HCT116 (cell line): ENCODE measurements around the gene NIN. TPM values are rescaled to one million over a fixed set of nuclear protein-coding genes. Genes with fewer than 3 reads are reported as not detected.

Experiments used
- ATAC-seq: fragments of 200-7000 bp; cut with Tn5 transposase; 2 replicates; pipeline ENCODE4 v1.9.1; 2020; ENCODE audit warnings: mild to moderate bottlenecking, moderate library complexity
- BruUV-seq: library from RNA; stranded (reverse); fragments of 400-500 nt; replicated peaks from 2 replicates; lab custom pipeline; 2021; lab: Mats Ljungman, UMichigan
- CTCF ChIA-PET: fragments of 300-600 bp; sonication (Branson Sonifier 250); formaldehyde crosslinking; loops from one replicate; lab custom pipeline; 2021; ENCODE audit warnings: antibody characterized with exemption; lab: Charles Lee
- POLR2A ChIA-PET: fragments of 300-600, 350-600 bp; sonication (Branson Sonifier 250); formaldehyde crosslinking; loops from one replicate; lab custom pipeline; 2021; ENCODE audit warnings: antibody characterized with exemption; lab: Charles Lee
- RAD21 ChIA-PET, 2 experiments: fragments of 300-600 bp; sonication (Branson Sonifier 250); formaldehyde crosslinking; loops; one replicate each; lab custom pipeline; 2023; ENCODE audit warnings: low total read pairs in 2 of 2; ENCODE audit not compliant: uncharacterized antibody in 2 of 2, unreplicated experiment in 2 of 2, low non-redundant PET in 1 of 2; lab: Charles Lee
- DNase-seq: peaks from one replicate; pipeline ENCODE4 v3.0.0-alpha.2; 2010; ENCODE audit warnings: low read depth, low spot score
- H2AFZ ChIP-seq: fragments of 200-600 bp; shearing (Covaris generic), sonication (generic); 2 replicates; pipeline ENCODE4 v1.6.1; 2017; ENCODE audit warnings: low read depth, mixed run types, mixed read lengths, antibody characterized with exemption, low read length; ENCODE audit not compliant: poor library complexity, severe bottlenecking
- H3K27ac ChIP-seq: 2 replicates; pipeline ENCODE4 v1.5.1; 2012; ENCODE audit warnings: low read depth, low read length
- H3K27me3 ChIP-seq: fragments of 200-600 bp; sonication (generic); 2 replicates; pipeline ENCODE4 v1.6.1; 2016; ENCODE audit warnings: mixed run types, low read length, mixed read lengths; ENCODE audit not compliant: insufficient read depth
- H3K36me3 ChIP-seq, 2 experiments: fragments of 200-500 bp in 1 of 2; fragments of 200-600 bp in 1 of 2; sonication (Bioruptor generic) in 1 of 2; sonication (generic) in 1 of 2; 2 replicates each; pipeline versions ENCODE4 v1.5.1 to v1.6.1; 2014 to 2016; ENCODE audit warnings: low read length in 2 of 2, inconsistent platforms in 1 of 2, mixed read lengths in 1 of 2, mixed run types in 1 of 2; ENCODE audit not compliant: insufficient read depth in 2 of 2, control insufficient read depth in 1 of 2
- H3K4me1 ChIP-seq, 2 experiments: fragments of 200-600 bp in 1 of 2; sonication (generic) in 1 of 2; 2 replicates each; pipeline versions ENCODE4 v1.5.1 to v1.6.1; 2012 to 2017; ENCODE audit warnings: low read length in 2 of 2, inconsistent platforms in 1 of 2, mild to moderate bottlenecking in 1 of 2, mixed read lengths in 1 of 2, mixed run types in 1 of 2, moderate library complexity in 1 of 2; ENCODE audit not compliant: insufficient read depth in 2 of 2, control insufficient read depth in 1 of 2
- H3K4me2 ChIP-seq: fragments of 200-600 bp; sonication (generic); 2 replicates; pipeline ENCODE4 v1.6.1; 2017; ENCODE audit warnings: mixed run types, low read length, mixed read lengths
- H3K4me3 ChIP-seq, 2 experiments: fragments of 200-600 bp in 1 of 2; sonication (generic) in 1 of 2; replicated peaks in 1 of 2; 2 replicates each; pipeline ENCODE4 v1.5.1; 2011 to 2016; ENCODE audit warnings: low read length in 2 of 2, control low read depth in 1 of 2, low read depth in 1 of 2, mild to moderate bottlenecking in 1 of 2, mixed read lengths in 1 of 2, mixed run types in 1 of 2
- H3K79me2 ChIP-seq: fragments of 200-600 bp; sonication (generic); 2 replicates; pipeline ENCODE4 v1.6.1; 2017; ENCODE audit warnings: mild to moderate bottlenecking, mixed run types, low read length, moderate library complexity, mixed read lengths; ENCODE audit not compliant: insufficient read depth
- H3K9ac ChIP-seq: fragments of 200-600 bp; sonication (generic); 2 replicates; pipeline ENCODE4 v1.6.1; 2016; ENCODE audit warnings: low read length, mixed read lengths
- H3K9me2 ChIP-seq: fragments of 200-600 bp; sonication (generic), shearing (Covaris generic); 2 replicates; pipeline ENCODE4 v1.6.1; 2017; ENCODE audit warnings: mixed run types, mild to moderate bottlenecking, moderate library complexity; ENCODE audit not compliant: insufficient read depth
- H3K9me3 ChIP-seq, 2 experiments: fragments of 200-500 bp in 1 of 2; fragments of 200-600 bp in 1 of 2; sonication (Bioruptor generic) in 1 of 2; sonication (generic) in 1 of 2; 2 replicates each; pipeline ENCODE4 v1.6.1; 2014 to 2017; ENCODE audit warnings: low read length in 2 of 2, mixed read lengths in 2 of 2, inconsistent platforms in 1 of 2, low read depth in 1 of 2, mild to moderate bottlenecking in 1 of 2, mixed run types in 1 of 2, moderate library complexity in 1 of 2; ENCODE audit not compliant: control insufficient read depth in 1 of 2, insufficient read depth in 1 of 2
- H4K20me1 ChIP-seq: fragments of 200-600 bp; sonication (generic), shearing (Covaris generic); 2 replicates; pipeline ENCODE4 v1.6.1; 2017; ENCODE audit warnings: mixed run types, mild to moderate bottlenecking, moderate library complexity; ENCODE audit not compliant: insufficient read depth
- ATF3 ChIP-seq: IDR thresholded peaks from 2 replicates; pipeline ENCODE4 v1.6.1; 2012
- CEBPB ChIP-seq: IDR thresholded peaks from 2 replicates; pipeline ENCODE4 v1.6.1; 2012; ENCODE audit warnings: low read depth
- CTCF ChIP-seq, 3 experiments: fragments of 200-600 bp in 1 of 3; sonication (generic) in 1 of 3; IDR thresholded peaks in 2 of 3; conservative IDR thresholded peaks in 1 of 3; 2 replicates each; pipeline ENCODE4 v1.5.1; 2012 to 2017; ENCODE audit warnings: low read depth in 2 of 3, low read length in 2 of 3, antibody characterized with exemption in 1 of 3, borderline replicate concordance in 1 of 3, control low read depth in 1 of 3, mild to moderate bottlenecking in 1 of 3, mixed read lengths in 1 of 3, mixed run types in 1 of 3, moderate library complexity in 1 of 3; ENCODE audit not compliant: insufficient read depth in 1 of 3
- EGR1 ChIP-seq: IDR thresholded peaks from 2 replicates; pipeline ENCODE4 v1.6.1; 2012; ENCODE audit warnings: low read depth
- ELF1 ChIP-seq: IDR thresholded peaks from 2 replicates; pipeline ENCODE4 v1.6.1; 2012; ENCODE audit warnings: low read depth, borderline replicate concordance
- EZH2 ChIP-seq: fragments of 200-600 bp; sonication (generic); IDR thresholded peaks from 2 replicates; pipeline ENCODE4 v1.6.1; 2017; ENCODE audit warnings: antibody characterized with exemption, mixed run types
- EZH2phosphoT487 ChIP-seq: fragments of 200-600 bp; IDR thresholded peaks from 2 replicates; pipeline ENCODE4 v1.6.1; 2018; ENCODE audit warnings: antibody characterized with exemption, borderline replicate concordance
- JUND ChIP-seq: IDR thresholded peaks from 2 replicates; pipeline ENCODE4 v1.6.1; 2012
- POLR2A ChIP-seq: IDR thresholded peaks from 2 replicates; pipeline ENCODE4 v1.7.0; 2011; ENCODE audit warnings: borderline replicate concordance; ENCODE audit not compliant: insufficient read depth, insufficient read length; ENCODE audit errors: extremely low read depth
- REST ChIP-seq: IDR thresholded peaks from 2 replicates; pipeline ENCODE4 v1.6.1; 2012; ENCODE audit warnings: low read depth
- SIN3A ChIP-seq: IDR thresholded peaks from 2 replicates; pipeline ENCODE4 v1.6.1; 2012; ENCODE audit warnings: low read depth
- SP1 ChIP-seq: IDR thresholded peaks from 2 replicates; pipeline ENCODE4 v1.6.1; 2012; ENCODE audit warnings: low read depth
- SRF ChIP-seq: IDR thresholded peaks from 2 replicates; pipeline ENCODE4 v1.6.1; 2012; ENCODE audit warnings: low read depth
- TCF7L2 ChIP-seq: IDR thresholded peaks from 2 replicates; pipeline ENCODE4 v1.7.0; 2011; ENCODE audit warnings: borderline replicate concordance, inconsistent platforms; ENCODE audit not compliant: insufficient read depth, insufficient read length; ENCODE audit errors: extremely low read depth
- ZBTB33 ChIP-seq: IDR thresholded peaks from 2 replicates; pipeline ENCODE4 v1.6.1; 2011; ENCODE audit warnings: mild to moderate bottlenecking, low read length, moderate library complexity; ENCODE audit not compliant: insufficient replicate concordance; ENCODE audit errors: extremely low read depth
- ZFX ChIP-seq: fragments of 450-650 bp; IDR thresholded peaks from 2 replicates; pipeline ENCODE4 v1.6.1; 2017
- intact Hi-C: fragments of 100-400 bp; cut with micrococcal nuclease; formaldehyde crosslinking; loops from 2 replicates; pipeline ENCODE4 v1.10.0; 2022
- total RNA-seq: library from RNA; stranded (reverse); gene quantifications from one replicate; pipeline ENCODE4 v1.2.1, GENCODE V29; 2021; ENCODE audit not compliant: unreplicated experiment

NIN gene
- total RNA-seq, 1 experiment from 2014 or later: 39.6 TPM

GRCh38 chr14:50758945-50759344 is 72.0 kb downstream of the NIN start (continued):
- TF ChIP-seq POLR2A: no peak
- TF ChIP-seq SP1: no peak
- TF ChIP-seq, all 23 proteins: peak for 0

- no TSS peak for BruUV-seq
- DNase-seq (no peak), ATAC-seq (no peak)
- TF ChIP-seq SP1: no peak
- TF ChIP-seq EZH2phosphoT487: no peak
- no peak for TF ChIP-seq EZH2
- TF ChIP-seq ZFX: no peak
- TF ChIP-seq POLR2A: no peak
- TF ChIP-seq REST: no peak
- TF ChIP-seq ELF1: no peak
- no peak for TF ChIP-seq ZBTB33
- TF ChIP-seq CTCF (IDR thresholded peaks at IDR 0.05 in 2 of 3, conservative IDR thresholded peaks at IDR 0.05 in 1 of 3; ENCODE audit: borderline replicate concordance in 1 of 3, insufficient read depth in 1 of 3, low read depth in 2 of 3, low read length in 2 of 3): no peak
- no peak for TF ChIP-seq SRF
- TF ChIP-seq ATF3: no peak
- TF ChIP-seq JUND: no peak
- no peak for TF ChIP-seq SIN3A
- TF ChIP-seq TCF7L2: no peak
- no peak for TF ChIP-seq EGR1
- TF ChIP-seq CEBPB: no peak
- Histone ChIP-seq H4K20me1 (no peaks in the 10 kb centered on the region), H2AFZ (no peak overlapping the region), H3K36me3 (peaks cover 20 to 23% of the 10 kb centered on the region in 2 experiments; a peak in 3 of 4 replicates), H3K4me1 (no peaks in the 10 kb centered on the region), H3K9me3 (no peaks in the 10 kb centered on the region), H3K27ac (no peak overlapping the region), H3K4me3 (no peak overlapping the region), H3K79me2 (no peaks in the 10 kb centered on the region), H3K4me2 (no peak overlapping the region), H3K9ac (no peak overlapping the region), H3K27me3 (no peaks in the 10 kb centered on the region), H3K9me2 (no peaks in the 10 kb centered on the region)
- CTCF ChIA-PET: no interaction called here
- RAD21 ChIA-PET: no interaction called here
- intact Hi-C loops: no loop called here
- POLR2A ChIA-PET: no interaction called here
Observed at GRCh38 chr14:50758305-50758704, 72.7 kb downstream of the NIN start.
